Measurements from ENCODE around the gene LUZP2.

GRCh38 chr11:24932110-24933000 is 435.5 kb downstream of the LUZP2 start:
- TF ChIP-seq GTF2F1 (IDR thresholded peaks at IDR 0.05; ENCODE audit: low read depth, low read length) (no peak), ZNF764 (CRISPR knock-in tag; IDR thresholded peaks at IDR 0.05; ENCODE audit: low read depth) (no peak), KAT8 (IDR thresholded peaks at IDR 0.05; ENCODE audit: low read depth) (no peak), ZNF121 (CRISPR knock-in tag; conservative IDR thresholded peaks at IDR 0.05) (no peak), ZBTB26 (CRISPR knock-in tag; IDR thresholded peaks at IDR 0.05) (no peak), GTF2B (IDR thresholded peaks at IDR 0.05; ENCODE audit: extremely low read depth, insufficient read length) (no peak), REST (IDR thresholded peaks at IDR 0.05; ENCODE audit: borderline replicate concordance) (no peak), REST (CRISPR knock-in tag; IDR thresholded peaks at IDR 0.05; ENCODE audit: low read depth) (no peak), ELF4 (CRISPR knock-in tag; IDR thresholded peaks at IDR 0.05) (no peak), BRCA1 (IDR thresholded peaks at IDR 0.05) (no peak), BRCA1 (CRISPR knock-in tag; IDR thresholded peaks at IDR 0.05) (no peak), NCOR1 (IDR thresholded peaks at IDR 0.05) (no peak), CREB5 (CRISPR knock-in tag; IDR thresholded peaks at IDR 0.05) (no peak), POLR2B (IDR thresholded peaks at IDR 0.05; ENCODE audit: low read depth, partially characterized antibody) (no peak)
